Inferior parietal cortex (tissue), 1 donor: ENCODE data around the gene SCN3B.
A peak's percentile ranks its signal among the peaks of the same experiment; 100 is the strongest.
"Not testable (repeated sequence)": the region's sequence is repeated elsewhere in the genome, so short reads cannot be mapped to it uniquely, and the experiment has no call there.

Experiments
- DNase-seq: peaks from one replicate; pipeline ENCODE4 v3.0.0-alpha.2; 2016; ENCODE audit errors: extremely low spot score

SCN3B gene

GRCh38 chr11:123654566-123655081, at the start of gene SCN3B:
Gene SCN3B, minus strand, starts transcription at chr11:123654624. Its CDS starts 823 bp downstream, at chr11:123653801.
- DNase-seq: peak; percentile 47

GRCh38 chr11:123702696-123703095, 48.3 kb upstream of the SCN3B start:
- DNase-seq: no peak

DNA sequence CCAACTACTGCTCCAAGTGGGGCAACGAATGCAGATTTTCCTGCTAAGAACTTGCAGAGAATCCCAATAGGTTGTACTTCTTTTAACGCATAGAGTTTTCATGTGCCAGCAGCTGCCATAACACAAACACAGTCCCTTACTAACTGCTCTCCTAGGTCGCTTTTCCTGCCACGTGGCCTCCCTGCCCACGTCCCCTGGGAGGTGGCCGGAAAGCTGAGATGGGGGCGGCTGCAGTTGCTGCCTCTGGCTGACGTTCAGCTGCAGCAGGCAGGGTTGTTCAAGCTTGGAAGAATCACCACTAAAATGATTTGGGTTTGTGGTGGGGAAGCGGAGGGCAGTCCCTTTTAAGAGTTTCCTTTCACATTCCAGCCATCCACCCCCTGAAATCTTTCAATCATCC, 47.7 kb upstream of the SCN3B start:
- peak; percentile 34 for DNase-seq

- no peak for DNase-seq
Observed at GRCh38 chr11:123700772-123701171, 46.3 kb upstream of the SCN3B start.

- no peak for DNase-seq
Observed at GRCh38 chr11:123698546-123699127, 44.2 kb upstream of the SCN3B start.

DNA sequence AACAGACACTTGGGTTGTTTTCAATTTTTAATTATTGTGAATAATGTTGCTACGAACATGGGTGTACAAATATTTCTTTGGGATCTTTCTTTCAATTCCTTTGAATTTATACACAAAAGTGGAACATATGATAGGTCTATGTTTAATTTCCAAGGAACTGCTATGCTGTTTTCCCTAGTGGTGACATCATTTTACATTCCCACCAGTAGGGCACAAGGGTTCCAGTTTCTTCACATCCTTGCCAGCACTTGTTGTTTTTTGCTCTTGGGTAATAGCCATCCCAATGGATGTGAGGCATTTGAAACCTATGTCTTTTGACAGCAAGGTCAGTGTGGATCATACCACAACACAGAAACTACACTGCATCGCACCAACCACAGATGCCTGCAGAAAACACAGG, 41.8 kb upstream of the SCN3B start:
- no peak for DNase-seq

GRCh38 chr11:123695231-123695630, 40.8 kb upstream of the SCN3B start:
- no peak for DNase-seq

DNA sequence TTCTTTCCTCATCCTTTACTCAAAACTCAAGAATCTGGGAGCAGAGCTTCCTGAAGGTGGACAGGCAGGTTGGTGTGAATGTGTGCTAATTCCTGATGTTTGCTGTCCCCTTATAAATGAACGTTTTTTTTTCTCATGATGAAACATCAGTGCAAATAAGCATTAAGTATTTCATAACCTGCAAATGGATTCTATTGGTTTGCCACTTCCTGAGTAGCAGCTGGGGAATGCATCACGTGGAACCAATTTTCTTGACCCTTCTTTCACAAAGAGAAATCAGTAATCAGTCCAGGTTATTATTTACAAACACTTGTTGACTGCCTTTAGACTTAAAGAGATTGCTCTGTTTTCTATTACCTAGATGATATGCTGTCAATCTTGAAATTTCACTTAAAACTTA, 40.1 kb upstream of the SCN3B start:
- no peak for DNase-seq

GRCh38 chr11:123692961-123693360, 38.5 kb upstream of the SCN3B start:
- no peak for DNase-seq

GRCh38 chr11:123690485-123690884, 36.1 kb upstream of the SCN3B start:
- no peak for DNase-seq

GRCh38 chr11:123684601-123685000, 30.2 kb upstream of the SCN3B start:
- DNase-seq: no peak

DNA sequence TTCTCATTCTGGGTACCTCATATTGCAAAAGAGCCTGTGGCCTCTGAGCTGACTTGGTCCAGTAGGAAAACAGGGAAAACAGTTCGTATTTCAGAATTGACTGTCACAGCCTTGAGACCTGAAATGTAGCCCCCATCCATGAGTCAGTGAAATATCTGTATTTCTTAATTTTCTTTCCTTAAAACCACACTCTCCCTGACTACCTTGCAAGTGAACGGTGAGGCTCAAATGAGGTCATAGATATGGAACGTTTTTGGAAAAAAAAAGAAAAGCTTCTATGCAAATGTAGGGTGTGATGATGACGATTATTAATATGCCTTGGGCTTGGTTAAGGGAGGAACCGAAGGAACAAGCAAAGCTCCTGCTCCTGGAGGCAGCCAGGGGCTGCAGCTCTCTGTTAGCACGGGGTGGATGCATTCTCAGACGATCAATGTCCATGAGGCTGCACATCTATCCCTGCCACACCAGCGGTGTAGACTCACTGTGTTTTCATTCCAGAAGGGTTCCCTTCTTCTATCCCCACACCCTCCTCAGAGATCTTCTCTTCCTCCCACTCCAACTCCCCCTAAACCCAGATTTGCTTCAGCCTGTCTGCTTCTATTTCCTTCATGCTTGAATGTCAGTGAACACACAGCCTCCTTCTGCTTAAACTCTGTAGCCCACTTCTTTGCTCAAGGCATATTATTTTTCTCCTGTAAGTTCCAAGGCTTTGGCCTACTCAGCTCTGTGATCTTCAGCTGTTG, 29.2 kb upstream of the SCN3B start:
- no peak for DNase-seq

DNA sequence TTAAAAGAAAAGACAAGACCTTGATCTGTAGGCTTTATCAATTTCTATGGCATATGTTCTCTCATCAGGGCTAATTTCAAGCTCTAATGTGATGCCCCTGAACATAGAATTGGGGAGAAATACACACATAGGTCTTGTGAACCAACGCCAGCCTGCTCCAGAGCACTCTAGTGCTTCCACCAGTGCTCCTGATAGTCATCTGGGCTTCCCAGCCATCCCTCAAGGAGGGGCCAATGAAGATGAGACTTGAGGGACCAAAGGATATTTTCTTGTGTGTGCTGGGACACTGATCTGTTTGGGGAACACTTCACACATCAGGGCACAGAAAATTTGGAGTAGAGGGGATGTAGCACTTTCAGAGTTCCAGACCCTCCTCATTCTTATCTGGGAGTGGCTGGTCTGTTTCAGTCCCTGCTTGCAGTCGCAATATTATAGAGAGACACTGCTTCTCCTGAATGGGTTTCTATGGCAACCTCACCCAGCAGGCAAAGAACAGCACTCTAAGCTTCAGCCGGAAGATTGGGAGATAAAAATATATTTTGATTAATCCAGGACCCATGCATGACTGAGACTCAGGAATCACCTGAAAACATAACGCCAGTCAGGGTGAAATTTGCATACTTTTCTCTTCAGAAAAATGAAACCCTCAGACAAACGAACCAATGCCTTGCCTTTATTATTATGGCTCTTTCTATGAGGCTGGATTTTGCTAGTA, 28.4 kb upstream of the SCN3B start:
- peak; percentile 47 for DNase-seq

GRCh38 chr11:123681030-123681429, 26.6 kb upstream of the SCN3B start:
- no peak for DNase-seq

- no peak for DNase-seq
Observed at GRCh38 chr11:123678246-123678645, 23.8 kb upstream of the SCN3B start.

DNA sequence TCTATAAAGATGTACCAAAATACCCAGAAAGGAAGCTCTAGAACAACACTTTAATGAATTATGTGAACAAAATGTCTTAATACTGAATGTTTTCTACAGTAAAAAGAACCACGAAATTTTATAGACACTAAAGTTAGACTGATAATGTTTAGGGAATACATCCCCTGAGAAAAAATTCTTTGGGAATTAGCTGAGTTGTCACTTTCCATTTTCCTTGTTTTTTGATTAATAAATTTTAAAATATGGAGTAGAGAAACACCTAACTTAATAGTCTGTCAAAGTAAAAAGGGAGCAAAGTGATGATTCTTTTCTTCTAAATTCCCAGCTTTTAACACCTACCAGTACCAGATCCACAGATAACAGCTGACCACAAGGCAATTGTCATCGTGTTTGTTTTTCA, 23.1 kb upstream of the SCN3B start:
- DNase-seq: no peak

DNA sequence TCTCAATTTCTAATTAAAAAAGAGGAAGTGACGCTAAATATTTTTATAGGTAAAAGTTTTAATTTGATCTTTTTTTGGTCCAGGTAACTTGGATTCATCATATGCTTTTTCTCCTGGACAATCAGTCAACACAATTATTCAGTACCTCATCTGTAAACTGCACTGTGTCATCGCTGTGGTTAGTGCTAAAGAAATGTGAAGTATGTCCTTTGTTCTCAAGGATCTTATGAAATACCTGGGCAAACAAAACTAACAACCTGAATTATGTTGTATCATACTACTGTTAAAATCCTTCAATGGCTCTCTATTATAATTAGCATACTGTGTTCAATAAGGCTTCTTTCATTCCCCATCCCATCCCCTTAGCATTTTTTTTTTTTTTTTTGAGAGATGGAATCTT, 19.9 kb upstream of the SCN3B start:
- no peak for DNase-seq

GRCh38 chr11:123672568-123672967, 18.1 kb upstream of the SCN3B start:
- DNase-seq: no peak

- DNase-seq: no peak
Observed at GRCh38 chr11:123671534-123671933, 17.1 kb upstream of the SCN3B start.

DNA sequence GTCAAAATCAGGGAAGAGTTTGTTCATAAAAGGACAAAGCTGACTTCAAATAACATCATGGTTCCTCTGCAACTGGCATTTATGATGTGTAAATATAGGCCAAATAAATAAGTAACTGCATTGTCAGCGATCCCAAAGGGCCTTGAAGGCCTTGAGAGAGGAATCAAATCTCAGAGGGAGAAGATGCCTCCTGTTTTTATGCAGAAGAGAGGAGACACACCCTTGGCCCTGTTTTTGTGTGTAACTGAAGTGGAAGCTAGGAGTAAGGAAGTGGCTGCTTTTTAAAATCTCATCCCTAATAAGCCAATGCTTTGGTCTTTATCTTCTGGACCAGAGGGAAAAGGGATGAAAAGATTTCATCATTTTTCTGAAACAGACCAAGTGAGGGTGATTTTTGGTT, 15.7 kb upstream of the SCN3B start:
- DNase-seq: no peak

DNA sequence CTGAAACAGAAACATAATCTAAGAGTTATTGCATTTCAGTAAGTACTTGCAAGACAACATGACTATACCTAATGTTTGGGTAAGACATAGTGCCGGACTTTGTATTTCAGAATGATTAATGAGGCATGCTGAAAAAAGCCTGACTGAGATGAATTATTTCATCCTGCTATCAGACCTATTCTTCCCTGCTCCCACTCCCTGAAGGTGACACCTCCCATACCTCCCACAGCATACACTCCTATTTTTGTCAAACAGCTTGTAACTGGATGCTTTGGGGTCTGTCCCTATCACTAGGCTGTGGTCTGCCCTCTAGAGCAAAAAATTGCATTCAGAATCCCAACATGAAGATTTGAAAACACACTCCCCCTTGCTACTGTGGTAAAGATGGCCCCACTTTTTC, 10.9 kb upstream of the SCN3B start:
- DNase-seq: no peak

DNA sequence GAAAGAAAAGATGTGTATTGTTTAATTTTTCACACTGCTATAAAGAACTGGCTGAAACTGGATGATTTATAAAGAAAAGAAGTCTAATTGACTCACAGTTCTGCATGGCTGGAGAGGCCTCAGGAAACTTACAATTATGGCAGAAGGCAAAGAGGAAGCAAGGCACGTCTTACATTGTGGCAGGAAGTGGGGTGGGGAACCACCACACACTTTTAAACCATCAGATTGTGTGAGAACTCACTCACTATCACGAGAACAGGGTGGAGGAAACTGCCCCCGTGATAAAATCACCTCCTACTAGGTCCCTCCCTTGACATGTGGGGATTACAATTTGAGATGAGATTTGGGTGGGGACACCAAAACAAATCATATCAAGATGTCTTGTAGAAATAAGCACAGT, 5.5 kb upstream of the SCN3B start:
- DNase-seq: not testable (repeated sequence)

GRCh38 chr11:123659311-123659710, 4.9 kb upstream of the SCN3B start:
- DNase-seq: no peak
